Measurements from ENCODE around the gene G0S2. TPM values are rescaled to one million over a fixed set of nuclear protein-coding genes. Genes with fewer than 3 reads are reported as not detected.

Gene G0S2, protein sequence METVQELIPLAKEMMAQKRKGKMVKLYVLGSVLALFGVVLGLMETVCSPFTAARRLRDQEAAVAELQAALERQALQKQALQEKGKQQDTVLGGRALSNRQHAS
- 3.3 to 4.0 TPM (median 3.4 TPM) in 5 replicates for total RNA-seq (2022; extraction: Qiagen RNA extraction)

DNA sequence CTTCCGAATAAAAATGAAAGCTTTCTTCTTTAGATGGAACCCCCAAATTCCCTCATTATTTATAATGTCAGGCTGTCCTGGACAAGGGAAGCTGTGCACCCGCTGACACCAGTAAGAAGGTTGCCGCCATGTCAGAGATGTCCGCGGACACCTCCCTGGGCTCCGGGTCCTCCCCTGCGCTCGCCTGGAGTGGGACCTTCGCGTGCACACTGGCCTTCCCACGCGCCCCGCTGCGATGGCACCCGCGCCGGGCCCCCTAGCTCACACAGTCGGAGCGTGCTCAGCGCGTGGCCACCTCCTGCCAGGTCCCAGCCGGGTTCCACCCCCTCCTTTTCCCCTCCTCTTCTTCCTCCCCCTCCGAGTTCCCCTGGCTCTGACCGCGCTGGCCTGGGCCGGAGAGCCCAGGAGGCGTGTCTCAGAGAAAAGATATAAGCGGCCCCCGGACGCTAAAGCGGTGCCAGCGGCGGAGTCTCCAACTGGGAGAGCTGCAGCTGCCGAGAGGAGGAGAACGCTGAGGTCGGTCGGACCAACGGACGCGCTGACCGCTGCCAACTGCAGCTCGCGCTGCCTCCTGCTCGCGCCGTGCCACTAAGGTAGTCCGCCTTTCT, at the start of gene G0S2:
Gene G0S2, plus strand, starts transcription at position 456 of the 608 bp plus-strand sequence. CDS start 273 bp downstream, outside the sequence.

DNA sequence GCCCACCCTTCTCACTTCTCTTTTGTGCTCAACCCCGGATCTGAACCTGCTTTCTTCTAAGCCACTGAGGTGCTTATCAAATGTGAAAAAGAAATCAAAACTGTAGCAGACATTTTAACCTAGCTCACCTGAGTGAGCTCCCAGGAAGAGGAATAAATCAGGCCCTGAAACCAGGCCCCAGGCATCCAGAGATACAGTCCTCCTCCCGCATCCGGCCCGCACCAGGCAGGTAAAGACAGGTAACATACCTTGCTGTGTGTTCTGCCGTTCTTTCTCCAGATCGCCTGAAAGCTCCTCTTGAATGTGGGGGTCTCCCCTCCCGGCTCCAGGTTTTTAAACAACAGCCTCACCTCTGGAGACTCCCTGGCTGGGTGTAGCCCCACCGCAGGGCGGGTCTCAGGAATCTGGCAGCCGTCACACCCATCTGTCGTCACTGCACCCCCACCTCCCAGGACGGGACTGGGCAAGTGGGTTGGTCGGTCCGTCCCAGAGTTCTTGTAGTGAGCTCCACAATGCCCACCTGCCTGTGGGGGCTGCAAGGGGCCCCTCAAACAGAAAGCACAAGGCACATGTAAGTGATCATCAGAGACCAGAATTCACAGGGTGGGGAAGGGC, 23.0 kb upstream of the G0S2 start, which contains the start of gene LAMB3:
Gene LAMB3, minus strand, starts transcription at position 305 of the 615 bp plus-strand sequence. CDS start 1,481 bp downstream, outside the sequence.

DNA sequence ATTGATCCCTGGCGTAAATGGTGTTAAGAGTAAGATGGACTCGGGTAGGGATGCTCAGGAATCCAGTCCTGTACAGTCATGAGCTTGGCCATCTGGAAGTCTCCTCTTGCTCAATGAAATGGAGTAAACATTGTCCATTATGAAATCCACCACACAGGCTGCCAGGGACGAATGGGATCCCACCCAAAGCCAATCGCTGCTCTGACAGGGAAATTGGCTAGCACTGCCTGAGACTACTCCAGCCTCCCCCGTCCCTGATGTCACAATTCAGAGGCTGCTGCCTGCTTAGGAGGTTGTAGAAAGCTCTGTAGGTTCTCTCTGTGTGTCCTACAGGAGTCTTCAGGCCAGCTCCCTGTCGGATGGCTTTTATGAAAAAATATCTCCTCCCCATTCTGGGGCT, 29.4 kb downstream of the G0S2 start, which contains the start of gene HSD11B1:
Gene HSD11B1, plus strand, starts transcription at position 263 of the 400 bp plus-strand sequence. Its CDS starts 97 bp downstream, at position 360.

Other genes starting within 250 kb of the G0S2 start
- 0.22 to 0.60 TPM (median 0.35 TPM) in 5 replicates for gene CAMK1G, start 91.7 kb upstream of the G0S2 start, total RNA-seq (2022; extraction: Qiagen RNA extraction)
- gene LAMB3, start 23.0 kb upstream of the G0S2 start, total RNA-seq (2022; extraction: Qiagen RNA extraction): 18.5 to 23.0 TPM (median 20.3 TPM) in 5 replicates
- gene HSD11B1, start 29.4 kb downstream of the G0S2 start, total RNA-seq (2022; extraction: Qiagen RNA extraction): 0.33 to 0.60 TPM (median 0.38 TPM) in 5 replicates
- not detected in 5 replicates for gene TRAF3IP3, start 80.6 kb downstream of the G0S2 start, total RNA-seq (2022; extraction: Qiagen RNA extraction)
- 1.1 to 1.6 TPM (median 1.5 TPM) in 5 replicates for gene C1orf74, start 109.1 kb downstream of the G0S2 start, total RNA-seq (2022; extraction: Qiagen RNA extraction)
- 0.13 to 0.30 TPM (median 0.15 TPM) in 5 replicates for gene IRF6, start 130.7 kb downstream of the G0S2 start, total RNA-seq (2022; extraction: Qiagen RNA extraction)
- 9.7 to 11.8 TPM (median 10.5 TPM) in 5 replicates for gene UTP25, start 152.6 kb downstream of the G0S2 start, total RNA-seq (2022; extraction: Qiagen RNA extraction)

Measured in A549 treated with AZD2906 at 1 μM for 4 hours (cell line).